Panc1 (cell line): ENCODE data around the gene GPHN. TPM values are rescaled to one million over a fixed set of nuclear protein-coding genes. Genes with fewer than 3 reads are reported as not detected.

Source experiments
- ATAC-seq: fragments of 200-7000 bp; cut with Tn5 transposase; 2 replicates; pipeline ENCODE4 v1.9.1; 2020; ENCODE audit warnings: mild to moderate bottlenecking, moderate library complexity
- BruUV-seq: library from RNA; stranded (reverse); fragments of 400-500 nt; replicated peaks from 2 replicates; lab custom pipeline; 2021; lab: Mats Ljungman, UMichigan
- CTCF ChIA-PET: fragments of 300-600 bp; sonication (Branson Sonifier 250); formaldehyde crosslinking; loops from one replicate; lab custom pipeline; 2022; ENCODE audit warnings: antibody characterized with exemption; lab: Charles Lee
- POLR2A ChIA-PET: fragments of 300-600 bp; sonication (Branson Sonifier 250); formaldehyde crosslinking; loops from one replicate; lab custom pipeline; 2022; ENCODE audit warnings: antibody characterized with exemption; lab: Charles Lee
- DNase-seq: peaks from one replicate; pipeline ENCODE4 v3.0.0-alpha.2; 2010; ENCODE audit warnings: low read depth, low spot score
- H3K27ac ChIP-seq: 2 replicates; pipeline ENCODE4 v1.5.1; 2011; ENCODE audit warnings: mild to moderate bottlenecking, low read length, inconsistent platforms
- H3K27me3 ChIP-seq: fragments of 200-500 bp; sonication (Bioruptor generic); 2 replicates; pipeline ENCODE4 v1.6.0; 2014; ENCODE audit warnings: low read length, inconsistent platforms; ENCODE audit not compliant: control insufficient read depth, insufficient read depth
- H3K36me3 ChIP-seq: fragments of 200-500 bp; sonication (Bioruptor generic); 2 replicates; pipeline ENCODE4 v1.5.1; 2014; ENCODE audit warnings: inconsistent platforms, mild to moderate bottlenecking, low read length, moderate library complexity; ENCODE audit not compliant: control insufficient read depth, insufficient read depth
- H3K4me1 ChIP-seq: 2 replicates; pipeline ENCODE4 v1.5.1; 2011; ENCODE audit warnings: inconsistent platforms, mild to moderate bottlenecking, low read length, moderate library complexity; ENCODE audit not compliant: control insufficient read depth, insufficient read depth
- H3K4me3 ChIP-seq, 2 experiments: 2 replicates each; pipeline ENCODE4 v1.5.1; 2011 to 2012; ENCODE audit warnings: low read depth in 2 of 2, low read length in 2 of 2, mild to moderate bottlenecking in 2 of 2, inconsistent platforms in 1 of 2, moderate library complexity in 1 of 2
- H3K9me3 ChIP-seq: fragments of 200-500 bp; sonication (Bioruptor generic); 2 replicates; pipeline ENCODE4 v1.5.1; 2014; ENCODE audit warnings: low read depth, mild to moderate bottlenecking, inconsistent platforms, low read length, moderate library complexity; ENCODE audit not compliant: control insufficient read depth, insufficient read depth
- POLR2AphosphoS5 ChIP-seq: IDR thresholded peaks from 2 replicates; pipeline ENCODE4 v1.6.1; 2012; ENCODE audit warnings: mild to moderate bottlenecking, low read depth, low read length, moderate library complexity
- REST ChIP-seq, 2 experiments: IDR thresholded peaks; 2 replicates each; pipeline ENCODE4 v1.6.1; 2011 to 2012; ENCODE audit warnings: low read depth in 2 of 2, control low read depth in 1 of 2, low read length in 1 of 2, mild to moderate bottlenecking in 1 of 2, moderate library complexity in 1 of 2; ENCODE audit not compliant: insufficient read depth in 1 of 2
- SIN3A ChIP-seq: IDR thresholded peaks from 2 replicates; pipeline ENCODE4 v1.6.1; 2012; ENCODE audit warnings: low read depth, mild to moderate bottlenecking, low read length, moderate library complexity, borderline replicate concordance; ENCODE audit not compliant: insufficient read depth
- TCF7L2 ChIP-seq: IDR thresholded peaks from 2 replicates; pipeline ENCODE4 v1.6.1; 2011; ENCODE audit warnings: mild to moderate bottlenecking, low read depth, low read length, inconsistent platforms
- in situ Hi-C: cut with HindIII; loops from 2 replicates; pipeline ENCODE4 v1.10.0; 2016; ENCODE audit warnings: low sequenced_read_pairs, low pct_unique_long_range_greater_than_20kb
- intact Hi-C: fragments of 100-400 bp; cut with micrococcal nuclease; formaldehyde crosslinking; loops from one replicate; pipeline ENCODE4 v1.10.0; 2022; ENCODE audit not compliant: unreplicated experiment
- total RNA-seq: library from RNA; stranded (reverse); gene quantifications from one replicate; pipeline ENCODE4 v1.2.1, GENCODE V29; 2021; ENCODE audit not compliant: unreplicated experiment
- TF ChIP-seq, protein P1 (sequence below): fragments of 450-650 bp; IDR thresholded peaks from 2 replicates; pipeline ENCODE4 v1.5.1; 2017; ENCODE audit warnings: mild to moderate bottlenecking

GPHN gene
- total RNA-seq, 1 experiment from 2014 or later, result 26.6 TPM

DNA sequence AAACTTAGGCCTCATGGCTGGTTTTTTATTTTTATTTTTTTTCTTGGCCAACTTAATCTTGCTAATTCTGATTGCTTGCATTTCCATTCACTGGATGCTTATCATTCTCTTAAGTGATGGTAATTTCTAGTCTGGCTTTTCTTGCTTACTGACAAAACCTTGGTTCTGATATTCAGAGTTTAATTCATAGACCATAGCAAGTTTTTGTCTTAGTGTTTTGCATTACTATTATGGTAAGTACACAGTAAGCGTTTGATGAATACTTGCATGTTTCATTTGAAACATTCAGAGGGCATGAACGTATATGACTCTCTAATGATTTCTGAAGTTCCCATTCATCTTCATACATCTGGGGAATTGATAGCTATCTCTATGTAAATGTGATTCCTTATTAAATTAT is 55.8 kb downstream of the GPHN start:
- ChIA-PET CTCF (no interaction called here), POLR2A (no interaction called here)
- BruUV-seq, result no TSS peak
- TF ChIP-seq REST (IDR thresholded peaks at IDR 0.05; ENCODE audit: insufficient read depth in 1 of 2, low read depth in 2 of 2, low read length in 1 of 2), result no peak
- TF ChIP-seq POLR2AphosphoS5, result no peak
- no peak for TF ChIP-seq SIN3A
- no peak for TF ChIP-seq TCF7L2
- TF ChIP-seq, protein P1, sequence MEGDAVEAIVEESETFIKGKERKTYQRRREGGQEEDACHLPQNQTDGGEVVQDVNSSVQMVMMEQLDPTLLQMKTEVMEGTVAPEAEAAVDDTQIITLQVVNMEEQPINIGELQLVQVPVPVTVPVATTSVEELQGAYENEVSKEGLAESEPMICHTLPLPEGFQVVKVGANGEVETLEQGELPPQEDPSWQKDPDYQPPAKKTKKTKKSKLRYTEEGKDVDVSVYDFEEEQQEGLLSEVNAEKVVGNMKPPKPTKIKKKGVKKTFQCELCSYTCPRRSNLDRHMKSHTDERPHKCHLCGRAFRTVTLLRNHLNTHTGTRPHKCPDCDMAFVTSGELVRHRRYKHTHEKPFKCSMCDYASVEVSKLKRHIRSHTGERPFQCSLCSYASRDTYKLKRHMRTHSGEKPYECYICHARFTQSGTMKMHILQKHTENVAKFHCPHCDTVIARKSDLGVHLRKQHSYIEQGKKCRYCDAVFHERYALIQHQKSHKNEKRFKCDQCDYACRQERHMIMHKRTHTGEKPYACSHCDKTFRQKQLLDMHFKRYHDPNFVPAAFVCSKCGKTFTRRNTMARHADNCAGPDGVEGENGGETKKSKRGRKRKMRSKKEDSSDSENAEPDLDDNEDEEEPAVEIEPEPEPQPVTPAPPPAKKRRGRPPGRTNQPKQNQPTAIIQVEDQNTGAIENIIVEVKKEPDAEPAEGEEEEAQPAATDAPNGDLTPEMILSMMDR, result no peak
- H3K27me3 ChIP-seq, result no peaks in the 10 kb centered on the region
- no peak for DNase-seq
- no peak overlapping the region for H3K27ac ChIP-seq
- H3K36me3 ChIP-seq, result no peaks in the 10 kb centered on the region
- H3K9me3 ChIP-seq, result no peaks in the 10 kb centered on the region
- ATAC-seq, result no peak
- in situ Hi-C loops (no loop called here), intact Hi-C loops (no loop called here)
- no peak overlapping the region for H3K4me3 ChIP-seq
- no peaks in the 10 kb centered on the region for H3K4me1 ChIP-seq

DNA sequence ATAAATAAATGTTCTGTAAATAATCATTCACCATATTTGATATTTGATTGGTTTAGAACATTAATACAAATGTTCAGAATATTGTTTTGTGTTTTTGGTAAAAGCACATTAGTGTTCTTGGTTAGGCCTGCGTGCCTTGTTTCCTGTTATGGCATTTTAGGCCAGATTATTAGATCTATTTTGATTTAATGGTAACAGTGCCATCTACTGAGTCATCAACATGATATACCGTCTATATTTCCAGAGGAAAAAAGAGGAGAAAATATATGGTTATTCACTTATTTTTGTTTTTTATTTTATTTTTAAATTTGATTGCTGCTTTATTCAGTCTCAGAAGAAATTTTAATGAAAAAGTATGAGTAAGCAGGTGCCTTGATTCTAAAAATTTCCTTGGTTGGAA is 60.3 kb downstream of the GPHN start:
- H3K4me3 ChIP-seq, result no peak overlapping the region
- no peak for ATAC-seq
- no peaks in the 10 kb centered on the region for H3K36me3 ChIP-seq
- no peaks in the 10 kb centered on the region for H3K4me1 ChIP-seq
- H3K27me3 ChIP-seq, result no peaks in the 10 kb centered on the region
- in situ Hi-C loops (no loop called here), intact Hi-C loops (no loop called here)
- ChIA-PET POLR2A (no interaction called here), CTCF (no interaction called here)
- BruUV-seq, result no TSS peak
- no peak overlapping the region for H3K27ac ChIP-seq
- TF ChIP-seq TCF7L2, result no peak
- TF ChIP-seq, protein P1, result no peak
- no peak for TF ChIP-seq SIN3A
- TF ChIP-seq REST (IDR thresholded peaks at IDR 0.05; ENCODE audit: insufficient read depth in 1 of 2, low read depth in 2 of 2, low read length in 1 of 2), result no peak
- TF ChIP-seq POLR2AphosphoS5, result no peak
- H3K9me3 ChIP-seq, result no peaks in the 10 kb centered on the region; the same call in 1 of the 2 replicates
- no peak for DNase-seq
